ENCODE measurements around the gene ADGRG6. TPM values are rescaled to one million over a fixed set of nuclear protein-coding genes. Genes with fewer than 3 reads are reported as not detected.

Gene ADGRG6
- total and polyA plus RNA-seq, 3 donors from 2014 or later, result 5.1 to 10.6 (median 7.2) TPM

GRCh38 chr6:142359271-142359960 is 57.6 kb downstream of the ADGRG6 start:
- Histone ChIP-seq H3K36me3 (ENCODE audit: low read depth, missing control alignments) (no peaks in the 10 kb centered on the region), H3K27me3 (no peaks in the 10 kb centered on the region), H3K9me3 (no peaks in the 10 kb centered on the region), H3K27ac (no peak overlapping the region), H3K4me1 (no peaks in the 10 kb centered on the region), H3K4me3 (no peak overlapping the region)
- 38 to 39% methylated on average over 2 of the region's 2 CpGs for WGBS, 2 donors
- TF ChIP-seq CTCF (IDR thresholded peaks at IDR 0.05) (no peak), POLR2A (IDR thresholded peaks at IDR 0.05) (no peak)
- no peak for DNase-seq
- intact Hi-C loops (cut with DNase I; ENCODE audit: low total_unique reads), result no loop called here

- no peak for DNase-seq
- intact Hi-C loops (cut with DNase I; ENCODE audit: low total_unique reads), result no loop called here
- 90 to 92% methylated on average over 5 of the region's 5 CpGs for WGBS, 2 donors
- Histone ChIP-seq H3K9me3 (no peaks in the 10 kb centered on the region), H3K4me1 (no peaks in the 10 kb centered on the region), H3K27ac (no peak overlapping the region), H3K27me3 (no peaks in the 10 kb centered on the region), H3K36me3 (ENCODE audit: low read depth, missing control alignments) (no peaks in the 10 kb centered on the region), H3K4me3 (no peak overlapping the region)
- TF ChIP-seq CTCF (IDR thresholded peaks at IDR 0.05) (no peak), POLR2A (IDR thresholded peaks at IDR 0.05) (no peak)
Observed at GRCh38 chr6:142361345-142361744, 59.5 kb downstream of the ADGRG6 start.

GRCh38 chr6:142361779-142362750 is 60.3 kb downstream of the ADGRG6 start:
- Histone ChIP-seq H3K9me3 (no peaks in the 10 kb centered on the region), H3K36me3 (ENCODE audit: low read depth, missing control alignments) (no peaks in the 10 kb centered on the region), H3K4me1 (no peaks in the 10 kb centered on the region), H3K27me3 (no peaks in the 10 kb centered on the region), H3K4me3 (no peak overlapping the region), H3K27ac (no peak overlapping the region)
- intact Hi-C loops (cut with DNase I; ENCODE audit: low total_unique reads), result no loop called here
- no peak for TF ChIP-seq CTCF (IDR thresholded peaks at IDR 0.05)
- TF ChIP-seq POLR2A (IDR thresholded peaks at IDR 0.05), result no peak
- DNase-seq, result no peak
- 74 to 77% methylated on average over 8 of the region's 8 CpGs for WGBS, 2 donors

- no peak for DNase-seq
Observed at GRCh38 chr6:142367061-142367460, 65.3 kb downstream of the ADGRG6 start.

More at GRCh38 chr6:142367061-142367460, 65.3 kb downstream of the ADGRG6 start:
- H3K36me3 ChIP-seq (ENCODE audit: low read depth, missing control alignments), result no peaks in the 10 kb centered on the region
- no peak overlapping the region for H3K4me3 ChIP-seq
- H3K4me1 ChIP-seq, result no peaks in the 10 kb centered on the region
- 80 to 86% methylated on average over 3 of the region's 3 CpGs for WGBS, 2 donors
- H3K9me3 ChIP-seq, result no peaks in the 10 kb centered on the region
- TF ChIP-seq CTCF (IDR thresholded peaks at IDR 0.05), result no peak
- TF ChIP-seq POLR2A (IDR thresholded peaks at IDR 0.05), result no peak
- no peak overlapping the region for H3K27ac ChIP-seq
- intact Hi-C loops (cut with DNase I; ENCODE audit: low total_unique reads), result no loop called here
- no peaks in the 10 kb centered on the region for H3K27me3 ChIP-seq
